ENCODE measurements around the gene BRIP1.
"Not testable (repeated sequence)": the region's sequence is repeated elsewhere in the genome, so short reads cannot be mapped to it uniquely, and the experiment has no call there.

BRIP1 gene

GRCh38 chr17:61862975-61863800 is at the start of gene BRIP1:
Gene BRIP1, minus strand, starts transcription at chr17:61863528. Its CDS starts 1,989 bp downstream, at chr17:61861539.
- DNase-seq (ENCODE audit: low spot score) = peak; percentile 86

DNA sequence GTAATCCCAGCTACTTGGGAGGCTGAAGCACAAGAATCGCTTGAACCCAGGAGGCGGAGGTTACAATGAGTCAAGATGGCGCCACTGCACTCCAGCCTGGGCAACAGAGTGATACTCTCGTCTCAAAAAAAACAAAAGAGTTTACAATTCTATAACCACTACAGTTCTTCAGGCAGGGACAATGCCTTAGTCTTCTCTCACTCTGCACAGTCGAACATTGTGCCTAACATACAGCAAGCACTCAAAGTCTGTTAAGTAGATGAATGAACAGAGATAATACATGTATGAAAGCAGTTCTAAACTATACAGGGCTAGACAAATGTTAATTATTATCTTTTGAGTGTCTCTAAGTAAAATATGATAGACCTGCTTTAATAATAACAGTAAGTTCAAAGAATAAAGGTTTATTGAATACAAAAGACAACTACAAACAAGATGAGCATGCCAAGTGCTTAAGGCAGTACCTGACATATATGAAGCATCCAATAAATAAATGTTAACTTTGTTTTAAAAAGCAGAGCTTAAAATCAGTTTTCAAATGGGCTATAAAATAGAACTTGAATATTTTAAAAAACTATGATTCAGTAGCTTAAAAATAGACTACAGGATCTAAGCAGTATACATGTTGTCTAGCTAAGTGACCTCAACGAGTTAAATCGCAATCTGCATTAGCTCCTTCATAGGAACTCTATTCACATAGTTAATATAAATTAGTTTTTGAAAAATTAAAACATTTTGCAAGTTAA is 45.1 kb upstream of the BRIP1 start:
- DNase-seq (ENCODE audit: low spot score) = no peak

DNA sequence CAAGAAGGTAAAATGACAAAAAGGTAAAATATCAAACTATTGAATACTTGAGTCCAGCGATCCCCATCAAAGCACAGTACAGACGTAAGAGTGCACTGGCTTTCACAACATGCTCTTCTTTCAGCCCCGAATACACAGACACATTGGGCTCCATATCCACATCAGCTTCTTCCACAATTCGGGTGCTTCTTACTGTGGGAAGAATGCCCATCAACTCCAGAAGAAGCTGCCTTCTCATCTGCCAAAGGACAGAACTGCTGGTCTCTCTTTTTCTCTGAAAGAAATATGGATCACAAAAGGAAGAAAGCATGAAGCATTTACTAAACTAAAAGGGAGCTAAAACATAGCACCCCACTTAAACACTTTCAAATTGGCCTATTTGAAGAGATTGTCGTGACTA is 44.0 kb upstream of the BRIP1 start:
- no peak for DNase-seq (ENCODE audit: low spot score)

DNA sequence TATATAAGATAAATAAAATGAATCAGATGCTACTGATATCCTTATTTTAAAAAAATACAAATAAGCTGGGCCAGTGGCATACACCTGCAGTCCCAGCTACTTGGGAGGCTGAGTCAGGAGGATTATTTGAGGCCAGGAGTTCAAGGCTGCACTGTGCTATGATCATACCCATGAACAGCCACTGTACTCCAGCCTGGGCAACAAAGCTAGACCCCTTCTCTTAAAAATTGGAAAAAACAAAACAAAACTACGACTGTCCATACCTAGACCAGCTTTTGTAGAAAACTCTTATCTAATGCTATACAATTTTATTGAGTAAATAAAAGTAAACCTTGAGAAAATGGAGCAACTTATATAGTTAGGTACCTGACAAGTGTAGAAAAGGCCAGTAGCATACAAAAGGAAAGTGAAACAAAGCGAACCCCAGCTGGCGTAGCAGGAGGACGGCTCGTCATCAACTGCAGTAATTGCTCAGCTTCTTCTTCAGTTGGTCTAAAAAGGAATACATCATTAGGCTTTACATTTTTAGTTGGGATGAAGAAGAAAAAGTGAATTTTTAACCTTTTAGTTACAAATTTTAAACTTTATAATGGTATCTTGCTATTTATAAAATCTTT is 40.9 kb upstream of the BRIP1 start:
- no peak for DNase-seq (ENCODE audit: low spot score)

GRCh38 chr17:61903251-61903650 is 39.9 kb upstream of the BRIP1 start:
- DNase-seq (ENCODE audit: low spot score) = no peak

DNA sequence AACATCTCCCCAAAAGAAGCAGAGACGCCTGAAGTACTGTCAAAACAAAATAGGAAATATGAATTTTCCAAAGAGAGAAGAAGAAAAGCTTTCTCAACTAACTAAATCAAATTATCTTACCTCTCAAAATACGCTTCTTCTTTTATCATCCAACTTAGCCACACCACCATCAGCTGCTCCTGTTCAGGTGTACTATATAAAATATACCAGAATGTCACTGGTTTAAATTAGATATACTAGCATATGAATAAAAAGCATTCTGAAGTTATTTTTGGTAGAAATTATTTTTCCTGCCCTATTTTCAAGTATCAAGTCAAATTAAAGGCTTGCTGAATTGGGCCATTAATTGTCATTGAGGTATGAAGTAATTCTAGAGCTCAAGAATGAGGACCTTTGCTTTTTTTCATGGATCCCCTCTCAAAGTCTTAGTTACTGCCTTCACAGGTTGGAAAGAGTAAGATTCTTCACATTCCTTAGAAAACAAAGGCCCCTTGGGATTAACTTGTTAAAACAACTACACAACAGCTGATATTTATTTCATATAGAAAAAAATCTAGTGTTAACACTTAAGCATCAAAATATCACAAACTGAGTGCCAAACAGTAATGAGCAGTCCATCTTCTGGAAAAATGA is 34.3 kb upstream of the BRIP1 start:
- DNase-seq (ENCODE audit: low spot score) = no peak

- DNase-seq (ENCODE audit: low spot score) = no peak
Observed at GRCh38 chr17:61895391-61895790, 32.1 kb upstream of the BRIP1 start.

- DNase-seq (ENCODE audit: low spot score) = not testable (repeated sequence)
Observed at GRCh38 chr17:61894310-61894709, 31.0 kb upstream of the BRIP1 start.

DNA sequence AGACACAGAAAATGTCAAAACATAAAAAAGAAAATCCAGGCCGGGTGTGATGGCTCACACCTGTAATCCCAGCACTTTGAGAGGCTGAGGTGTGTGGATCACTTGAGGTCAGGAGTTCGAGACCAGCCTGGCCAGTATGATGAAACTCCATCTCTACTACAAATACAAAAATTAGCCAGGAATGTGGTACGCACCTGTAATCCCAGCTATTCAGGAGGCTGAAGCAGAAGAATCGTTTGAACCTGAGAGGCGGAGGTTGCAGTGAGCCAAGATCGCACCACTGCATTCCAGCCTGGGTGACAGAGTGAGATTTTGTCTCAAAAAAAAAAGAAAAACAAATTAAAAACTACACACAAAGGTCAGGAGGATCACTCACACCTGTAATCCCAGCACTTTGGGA is 24.4 kb upstream of the BRIP1 start:
- DNase-seq (ENCODE audit: low spot score) = not testable (repeated sequence)

DNA sequence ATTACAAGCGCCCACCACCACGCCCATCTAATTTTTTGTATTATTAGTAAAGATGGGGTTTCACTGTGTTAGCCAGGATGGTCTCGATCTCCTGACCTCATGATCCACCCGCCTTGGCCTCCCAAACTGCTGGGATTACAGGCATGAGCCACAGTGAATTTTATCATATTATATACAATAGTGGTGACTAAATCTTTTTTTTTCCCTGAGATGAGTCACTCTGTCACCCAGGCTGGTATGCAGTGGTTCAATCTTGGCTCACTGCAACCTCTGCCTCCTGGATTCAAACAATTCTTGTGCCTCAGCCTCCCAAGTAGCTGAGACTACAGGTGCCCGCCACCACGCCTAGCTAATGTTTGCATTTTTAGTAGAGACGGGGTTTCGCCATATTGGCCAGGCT is 22.5 kb upstream of the BRIP1 start:
- not testable (repeated sequence) for DNase-seq (ENCODE audit: low spot score)

- DNase-seq (ENCODE audit: low spot score) = no peak
Observed at GRCh38 chr17:61884864-61885263, 21.5 kb upstream of the BRIP1 start.

GRCh38 chr17:61880589-61881102 is 17.3 kb upstream of the BRIP1 start:
- no peak for DNase-seq (ENCODE audit: low spot score)

DNA sequence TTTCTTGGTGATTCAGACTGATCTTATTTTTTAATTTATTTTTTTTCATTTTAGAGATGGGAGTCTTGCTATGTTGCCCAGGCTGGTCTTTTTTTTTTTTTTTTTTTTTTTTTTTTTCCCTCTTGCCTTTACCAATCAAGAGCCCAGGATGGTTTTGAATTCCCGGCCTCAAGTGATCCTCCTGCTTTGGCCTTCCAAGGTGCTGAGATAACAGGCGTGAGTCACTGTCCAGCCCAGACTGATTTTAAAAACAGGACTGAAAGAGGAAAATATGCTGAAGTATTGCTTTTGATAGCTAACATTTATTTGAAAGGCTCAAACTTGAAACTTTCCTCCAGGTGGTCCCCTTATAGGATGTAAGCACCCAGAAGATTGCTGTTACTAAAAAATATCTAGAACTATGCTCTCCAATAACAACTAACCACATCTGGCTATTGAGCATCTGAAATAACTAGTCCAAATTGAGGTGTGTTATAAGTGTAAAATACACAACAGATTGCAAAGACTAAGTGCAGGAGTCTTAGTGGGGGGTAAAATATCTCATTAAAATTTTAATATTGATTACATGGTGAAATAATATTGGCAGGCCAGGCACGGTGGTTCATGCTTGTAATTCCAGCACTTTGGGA is 15.8 kb upstream of the BRIP1 start:
- DNase-seq (ENCODE audit: low spot score) = no peak

DNA sequence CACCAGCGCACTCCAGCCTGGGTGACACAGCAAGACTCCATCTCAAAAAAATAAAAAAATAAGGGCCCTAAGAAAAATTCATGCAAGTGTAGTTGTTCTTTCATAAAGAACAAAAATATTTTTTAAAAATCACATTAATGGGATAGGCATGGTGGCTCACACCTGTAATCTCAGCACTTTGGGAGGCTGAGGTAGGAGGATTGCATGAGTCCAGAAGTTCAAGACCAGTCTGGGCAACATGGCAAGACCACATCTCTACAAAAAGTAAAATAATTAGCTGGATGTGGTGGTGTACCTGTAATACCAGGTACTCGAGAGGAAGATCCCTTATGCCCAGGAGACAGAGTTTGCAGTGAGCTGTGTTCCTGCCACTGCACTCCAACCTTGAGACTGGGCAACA is 15.2 kb upstream of the BRIP1 start:
- DNase-seq (ENCODE audit: low spot score) = no peak

- DNase-seq (ENCODE audit: low spot score) = no peak
Observed at GRCh38 chr17:61877837-61878236, 14.5 kb upstream of the BRIP1 start.

- DNase-seq (ENCODE audit: low spot score) = no peak
Observed at GRCh38 chr17:61875804-61876203, 12.5 kb upstream of the BRIP1 start.

DNA sequence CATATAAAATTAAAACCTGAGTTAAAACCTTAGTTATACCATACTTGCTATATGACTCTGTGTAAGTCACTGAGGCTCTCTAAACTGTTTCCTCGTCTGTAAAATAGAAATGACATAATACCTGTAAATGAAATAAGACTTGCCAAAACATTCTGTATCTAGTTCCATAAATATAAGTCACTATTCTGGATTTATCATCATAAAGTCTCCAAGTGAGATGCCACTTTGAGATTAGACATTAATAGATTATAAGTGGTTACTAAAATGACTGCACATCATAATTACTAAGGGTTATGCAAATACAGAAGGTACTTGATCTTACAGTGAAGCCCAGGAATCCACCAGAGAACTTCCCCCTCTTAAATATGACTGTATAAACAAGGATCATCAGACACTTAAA is 12.0 kb upstream of the BRIP1 start:
- no peak for DNase-seq (ENCODE audit: low spot score)

- DNase-seq (ENCODE audit: low spot score) = no peak
Observed at GRCh38 chr17:61874075-61874474, 10.7 kb upstream of the BRIP1 start.

- no peak for DNase-seq (ENCODE audit: low spot score)
Observed at GRCh38 chr17:61872099-61872498, 8.8 kb upstream of the BRIP1 start.

DNA sequence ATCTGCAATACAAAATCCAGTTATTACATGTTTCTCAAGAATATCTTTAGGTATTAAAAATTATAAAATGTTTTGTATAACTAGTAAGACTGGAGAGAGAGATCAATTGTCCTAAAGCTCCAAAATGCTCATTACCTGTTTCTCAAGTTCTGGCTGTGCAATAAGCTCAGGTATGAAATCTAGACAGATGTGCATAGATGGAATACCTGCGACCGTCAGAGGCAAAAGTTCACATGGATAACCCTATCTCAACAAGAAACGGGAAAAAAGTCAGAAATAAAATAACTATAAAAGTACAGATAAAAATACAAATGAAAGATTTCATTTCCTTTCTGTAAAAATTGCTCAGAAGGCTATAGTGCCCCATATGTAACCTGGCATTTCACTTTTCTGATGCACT is 5.8 kb upstream of the BRIP1 start:
- DNase-seq (ENCODE audit: low spot score) = no peak

DNA sequence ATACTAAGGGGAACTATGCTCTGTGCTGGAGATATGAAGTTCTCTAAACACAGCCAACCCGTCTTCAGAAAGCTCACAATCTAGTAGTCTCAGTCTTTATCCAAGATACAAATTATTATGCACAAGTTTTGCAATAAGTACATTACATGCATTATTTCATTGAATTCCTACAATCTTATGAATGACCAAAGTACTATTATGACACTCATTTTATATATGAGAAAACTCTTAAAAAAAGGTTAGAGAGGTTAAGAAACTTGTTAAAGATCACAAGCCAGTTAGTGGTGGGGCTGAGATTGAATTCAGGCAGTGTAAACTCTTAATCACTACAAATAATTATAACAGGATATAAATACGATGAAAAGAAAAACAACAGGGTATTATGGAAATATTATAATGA is 4.7 kb upstream of the BRIP1 start:
- DNase-seq (ENCODE audit: low spot score) = no peak

DNA sequence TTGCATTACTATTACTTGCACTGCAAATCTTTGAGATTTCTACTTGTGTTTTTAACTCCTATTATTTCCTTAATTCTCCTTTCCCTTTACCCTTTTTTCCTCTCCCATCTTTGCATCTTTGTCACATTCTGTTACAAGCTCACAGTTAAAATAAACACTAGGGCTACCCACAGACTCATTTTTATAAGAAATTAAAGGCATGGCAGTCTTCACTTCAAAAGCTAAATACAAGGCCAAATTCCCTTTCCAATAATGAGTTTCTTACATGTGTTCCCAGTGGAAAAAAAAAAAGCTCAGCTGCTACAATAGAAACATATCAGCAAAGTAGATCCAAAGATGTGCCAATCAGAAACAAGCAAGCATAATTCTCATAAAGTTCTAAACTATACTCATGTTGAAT is 3.7 kb upstream of the BRIP1 start:
- DNase-seq (ENCODE audit: low spot score) = no peak

Measured in putamen (tissue), 1 donor.